Lung (tissue), 12 donors: Measurements from ENCODE around the gene CTDNEP1. TPM values are rescaled to one million over a fixed set of nuclear protein-coding genes. Genes with fewer than 3 reads are reported as not detected.

Source experiments
- ATAC-seq: fragments of 200-7000 bp; cut with Tn5 transposase; one replicate; pipeline ENCODE4 v1.9.1; 2020; ENCODE audit warnings: moderate number of reproducible peaks; ENCODE audit not compliant: insufficient read depth, low FRiP score
- DNase-seq, 3 donors: peaks; one replicate each; pipeline ENCODE4 v3.0.0-alpha.2; 2013 to 2017
- H3K27ac ChIP-seq, 2 donors: one replicate each; pipeline ENCODE4 v1.5.1; 2013; ENCODE audit warnings: mild to moderate bottlenecking in 2 of 2, moderate library complexity in 2 of 2, control low read depth in 1 of 2, inconsistent platforms in 1 of 2, low read depth in 1 of 2, low read length in 1 of 2
- H3K27me3 ChIP-seq, 3 donors: one replicate each; pipeline ENCODE4 v1.5.1; 2013; ENCODE audit warnings: low read length in 2 of 3; ENCODE audit not compliant: control insufficient read depth in 3 of 3, insufficient read depth in 3 of 3
- H3K36me3 ChIP-seq, 4 donors: one replicate each; pipeline ENCODE4 v1.5.1; 2013; ENCODE audit warnings: low read length in 4 of 4, mild to moderate bottlenecking in 1 of 4, moderate library complexity in 1 of 4; ENCODE audit not compliant: control insufficient read depth in 4 of 4, insufficient read depth in 4 of 4
- H3K4me1 ChIP-seq, 5 donors: one replicate each; pipeline ENCODE4 v1.5.1; 2013; ENCODE audit warnings: low read length in 5 of 5, mild to moderate bottlenecking in 2 of 5, moderate library complexity in 1 of 5; ENCODE audit not compliant: control insufficient read depth in 5 of 5, insufficient read depth in 5 of 5
- H3K4me3 ChIP-seq: one replicate; pipeline ENCODE4 v1.5.1; 2013; ENCODE audit warnings: mild to moderate bottlenecking, control low read depth, moderate library complexity
- H3K9ac ChIP-seq, 2 donors: one replicate each; pipeline ENCODE4 v1.5.1; 2013; ENCODE audit warnings: low read length in 2 of 2, control low read depth in 1 of 2; ENCODE audit not compliant: insufficient read depth in 1 of 2
- H3K9me3 ChIP-seq, 4 donors: one replicate each; pipeline ENCODE4 v1.5.1; 2013; ENCODE audit warnings: low read length in 3 of 4, mild to moderate bottlenecking in 1 of 4, moderate library complexity in 1 of 4; ENCODE audit not compliant: control insufficient read depth in 4 of 4, insufficient read depth in 3 of 4
- WGBS, 2 donors: extraction: QIAGEN DNeasy Blood & Tissue Kit; methylation state at CpG; one replicate each; pipeline ENCODE4 v1.1.7; 2013; 5-methylcytosine and 5-hydroxymethylcytosine counted together
- polyA plus RNA-seq, 2 donors: library from polyadenylated mRNA; stranded (reverse); fragments of 200-250 nt; gene quantifications; one replicate each; pipeline ENCODE4 v1.2.1, GENCODE V29; 2013
- total RNA-seq, 2 donors: library from RNA; depleted of rRNA in 1 of 2; stranded (reverse); fragments of >200 nt in 1 of 2; gene quantifications; one replicate each; pipeline ENCODE4 v1.2.1, GENCODE V29; 2014 to 2021
- TF ChIP-seq, protein P1 (sequence below): IDR thresholded peaks from 2 replicates; pipeline ENCODE4 v1.5.1; 2012; ENCODE audit warnings: mild to moderate bottlenecking; ENCODE audit errors: control extremely low read depth, extremely low read depth
- donor health status: control.
- donor health status: control.
- donor health status: Bipolar disorder and iron deficiency.
- donor health status: healthy.
- donor health status: DM: yes; HTN: yes; CAD: no.

The CTDNEP1 gene
- total and polyA plus RNA-seq, 4 donors, result 72.5 to 126 (median 90.3) TPM

- H3K27me3 ChIP-seq, result no peaks in the 10 kb centered on the region
- WGBS, 2 donors, result 32 to 66% methylated on average over 2 of the region's 2 CpGs
- peak overlapping the region in 1 of 2 donors; percentile 87 for H3K9ac ChIP-seq
- TF ChIP-seq, protein P1, sequence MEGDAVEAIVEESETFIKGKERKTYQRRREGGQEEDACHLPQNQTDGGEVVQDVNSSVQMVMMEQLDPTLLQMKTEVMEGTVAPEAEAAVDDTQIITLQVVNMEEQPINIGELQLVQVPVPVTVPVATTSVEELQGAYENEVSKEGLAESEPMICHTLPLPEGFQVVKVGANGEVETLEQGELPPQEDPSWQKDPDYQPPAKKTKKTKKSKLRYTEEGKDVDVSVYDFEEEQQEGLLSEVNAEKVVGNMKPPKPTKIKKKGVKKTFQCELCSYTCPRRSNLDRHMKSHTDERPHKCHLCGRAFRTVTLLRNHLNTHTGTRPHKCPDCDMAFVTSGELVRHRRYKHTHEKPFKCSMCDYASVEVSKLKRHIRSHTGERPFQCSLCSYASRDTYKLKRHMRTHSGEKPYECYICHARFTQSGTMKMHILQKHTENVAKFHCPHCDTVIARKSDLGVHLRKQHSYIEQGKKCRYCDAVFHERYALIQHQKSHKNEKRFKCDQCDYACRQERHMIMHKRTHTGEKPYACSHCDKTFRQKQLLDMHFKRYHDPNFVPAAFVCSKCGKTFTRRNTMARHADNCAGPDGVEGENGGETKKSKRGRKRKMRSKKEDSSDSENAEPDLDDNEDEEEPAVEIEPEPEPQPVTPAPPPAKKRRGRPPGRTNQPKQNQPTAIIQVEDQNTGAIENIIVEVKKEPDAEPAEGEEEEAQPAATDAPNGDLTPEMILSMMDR, result no peak
- DNase-seq (no peak), ATAC-seq (no peak)
- peaks cover 0 to 23% (median 14%) of the 10 kb centered on the region in 5 donors for H3K4me1 ChIP-seq
- no peaks in the 10 kb centered on the region for H3K9me3 ChIP-seq
- H3K27ac ChIP-seq, result peak overlapping the region; percentile 93
- H3K36me3 ChIP-seq, result peaks cover 8 to 33% (median 27%) of the 10 kb centered on the region in 4 donors
- H3K4me3 ChIP-seq, result peak overlapping the region; percentile 39
These were observed 8.1 kb downstream of the CTDNEP1 start for GRCh38 chr17:7243453-7243729.

DNA sequence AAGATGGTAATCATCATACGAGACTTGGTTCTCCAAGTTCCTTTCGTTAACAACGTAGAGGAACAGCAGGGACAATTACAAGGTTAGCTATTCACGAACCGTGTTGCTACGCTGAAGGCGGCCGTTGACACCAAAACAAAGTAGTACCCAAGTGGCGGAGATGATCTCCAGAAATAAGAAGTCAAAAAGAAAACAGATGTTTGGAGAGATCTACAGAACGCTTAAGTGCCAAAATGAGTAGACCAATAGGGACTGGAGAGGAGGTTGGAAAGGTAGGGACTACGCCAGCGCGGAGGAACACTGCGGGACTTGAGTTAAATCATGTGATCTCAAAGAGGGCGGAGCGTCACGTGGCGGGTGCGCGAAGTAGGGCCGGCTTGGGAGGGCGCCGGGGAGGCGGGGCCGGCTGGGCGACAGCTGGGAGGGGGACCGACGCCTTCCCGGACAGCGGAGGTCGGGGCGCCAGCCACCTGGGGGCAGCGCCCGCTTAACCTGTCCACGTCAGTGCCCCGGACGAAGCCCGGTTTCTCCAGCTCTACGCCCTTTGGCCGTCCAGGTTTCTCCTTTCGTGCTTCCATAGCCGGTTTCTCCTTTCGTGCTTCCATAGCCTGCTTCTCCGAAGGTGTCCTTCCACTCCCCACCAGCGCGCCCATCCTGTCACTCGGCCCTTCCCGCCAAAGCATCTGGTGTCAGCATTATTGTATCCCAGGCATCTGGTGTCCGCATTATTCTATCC, 8.6 kb downstream of the CTDNEP1 start:
- Histone ChIP-seq H3K4me3 (peak overlapping the region; percentile 39), H3K36me3 (peaks cover 8 to 33% (median 27%) of the 10 kb centered on the region in 4 donors), H3K9me3 (no peaks in the 10 kb centered on the region), H3K9ac (peak overlapping the region; percentile 7 to 99), H3K27ac (peak overlapping the region; percentile 93), H3K4me1 (peaks cover 0 to 23% (median 14%) of the 10 kb centered on the region in 5 donors), H3K27me3 (no peaks in the 10 kb centered on the region)
- DNase-seq (peak; percentile 97 to 99 (median 98)), ATAC-seq (peak; percentile 47)
- TF ChIP-seq, protein P1, result peak; percentile 10
- WGBS, 2 donors, result 1% methylated on average over 45 to 49 of the region's 49 CpGs

DNA sequence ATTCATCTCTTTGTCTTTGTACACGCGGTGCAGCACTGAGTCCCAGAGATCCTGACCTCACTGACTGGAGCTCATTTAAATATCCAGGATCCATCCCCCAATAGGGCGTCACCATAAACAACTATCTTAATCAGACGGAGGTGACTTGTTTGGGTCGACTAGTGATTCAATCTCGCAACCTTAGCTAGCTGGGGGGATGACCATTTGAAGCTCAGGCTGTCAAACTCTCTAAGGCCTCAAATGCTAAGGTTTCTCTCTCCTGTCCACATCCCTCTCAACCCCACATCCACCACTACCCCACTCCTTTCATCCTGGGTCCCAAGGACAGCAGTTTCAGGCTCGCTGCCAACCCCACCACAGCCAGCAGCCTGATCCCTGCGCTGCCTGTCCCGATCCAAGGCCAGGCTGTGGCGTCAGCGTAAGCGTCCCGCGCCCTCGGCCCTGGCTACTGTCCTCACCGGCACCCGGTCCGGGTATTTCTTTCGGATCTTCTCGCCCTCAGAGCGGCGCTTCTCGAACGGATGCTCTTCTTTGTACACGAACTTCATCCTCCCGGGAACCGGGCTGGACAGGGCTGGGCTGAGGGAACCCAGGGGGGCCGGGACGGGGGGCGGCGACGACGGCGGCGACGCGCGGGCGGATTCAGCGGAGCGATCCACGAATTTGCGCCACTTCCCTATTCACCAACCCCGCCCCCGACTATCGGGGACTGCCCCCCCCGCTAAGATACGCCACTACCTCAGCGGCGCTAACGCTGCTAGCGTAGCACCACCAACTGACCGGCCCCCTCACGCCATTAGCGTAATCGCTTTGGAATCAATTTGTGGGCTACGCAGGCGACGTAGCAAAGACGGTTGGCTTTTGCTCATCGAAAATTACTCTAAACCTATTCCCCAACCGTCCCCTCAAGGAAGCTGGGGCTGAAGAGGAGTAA, 9.5 kb downstream of the CTDNEP1 start, which contains the start of gene GABARAP:
Gene GABARAP (minus strand): TSS at position 667 of the 934 bp plus-strand sequence. CDS start 119 bp downstream, at position 548.
- peak within 1 kb of the TSS; percentile 94 to 97 for H3K27ac ChIP-seq
- H3K9ac ChIP-seq, result peak within 1 kb of the TSS; percentile 94 to 99
- H3K4me3 ChIP-seq, result peak within 1 kb of the TSS; percentile 83
- 0% methylated on average over 59 to 62 of the region's 62 CpGs for WGBS, 2 donors
- H3K36me3 ChIP-seq, result peaks cover 8 to 33% (median 28%) of the 10 kb centered on the region in 4 donors
- peaks cover 4 to 29% (median 14%) of the 10 kb centered on the region in 5 donors for H3K4me1 ChIP-seq
- H3K27me3 ChIP-seq, result no peaks in the 10 kb centered on the region
- ATAC-seq, result peak; percentile 74
- H3K9me3 ChIP-seq, result no peaks in the 10 kb centered on the region
- peak; percentile 97 to 98 (median 98) for DNase-seq
- TF ChIP-seq, protein P1, result no peak
